Measurements from ENCODE around the gene CCL18. TPM values are rescaled to one million over a fixed set of nuclear protein-coding genes. Genes with fewer than 3 reads are reported as not detected.

The CCL18 gene
- total and polyA plus RNA-seq, 4 donors: not detected

- peaks cover 3% of the 10 kb centered on the region for H3K27me3 ChIP-seq (ENCODE audit: control insufficient read depth, insufficient read depth, low read length)
- no peak for DNase-seq (ENCODE audit: low read depth in 4 of 6, low spot score in 6 of 6)
- no peak overlapping the region for H3K4me3 ChIP-seq (ENCODE audit: low read depth, low read length)
- H3K9me3 ChIP-seq (ENCODE audit: control insufficient read depth, insufficient read depth, low read length): no peaks in the 10 kb centered on the region
- WGBS (ENCODE audit: insufficient coverage): no CpG with 5 or more reads among the region's 3 CpGs
- H3K27ac ChIP-seq (ENCODE audit: low read depth, low read length): no peak overlapping the region
- no peaks in the 10 kb centered on the region for H3K36me3 ChIP-seq (ENCODE audit: control insufficient read depth, insufficient read depth, low read length)
- no peaks in the 10 kb centered on the region for H3K4me1 ChIP-seq (ENCODE audit: control insufficient read depth, insufficient read depth, low read length)
Measured at GRCh38 chr17:36034127-36034526, 29.9 kb upstream of the CCL18 start.

DNA sequence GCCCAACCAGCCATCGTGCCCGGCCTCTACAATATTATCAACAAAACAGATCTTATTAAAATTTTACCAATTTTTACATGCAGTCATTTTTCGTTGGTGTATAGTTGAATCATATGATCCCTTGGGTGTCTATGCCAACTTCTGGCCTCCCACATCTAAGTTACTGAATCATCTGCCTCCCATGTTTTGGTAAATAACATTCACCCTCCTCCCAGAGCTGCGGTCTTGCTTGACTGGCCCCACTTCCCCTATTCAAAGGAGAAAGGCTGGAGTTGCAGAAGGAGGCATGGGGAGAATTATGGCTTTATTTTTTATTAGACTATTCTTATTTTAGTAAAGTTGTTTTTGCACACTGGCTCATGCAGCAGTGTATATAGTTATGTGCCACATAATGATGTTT is 27.8 kb upstream of the CCL18 start:
- WGBS (ENCODE audit: insufficient coverage): no CpG with 5 or more reads among the region's 4 CpGs

DNA sequence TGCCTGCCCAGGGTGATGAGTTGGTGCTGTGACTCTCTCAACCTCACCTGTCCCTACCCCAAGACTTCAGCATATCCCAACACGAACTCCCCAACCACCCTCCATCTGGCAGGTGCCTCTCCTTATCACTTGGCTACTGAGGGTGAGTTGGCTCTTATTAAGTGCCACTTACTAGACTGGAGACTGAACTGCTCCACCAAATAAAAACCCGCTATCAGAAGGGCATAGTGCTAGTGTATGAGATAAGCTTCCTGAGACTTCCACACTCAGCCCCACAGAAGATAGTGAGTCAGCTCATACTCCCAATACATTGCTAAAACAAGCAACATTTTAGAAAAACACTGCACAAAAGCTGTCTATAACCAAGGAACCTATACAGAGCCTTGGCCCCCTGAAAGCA is 16.0 kb upstream of the CCL18 start:
- no peaks in the 10 kb centered on the region for H3K36me3 ChIP-seq (ENCODE audit: control insufficient read depth, insufficient read depth, low read length)
- no peaks in the 10 kb centered on the region for H3K4me1 ChIP-seq (ENCODE audit: control insufficient read depth, insufficient read depth, low read length)
- H3K9me3 ChIP-seq (ENCODE audit: control insufficient read depth, insufficient read depth, low read length): no peaks in the 10 kb centered on the region
- WGBS (ENCODE audit: insufficient coverage): 80% methylated on average over 1 of the region's 2 CpGs
- DNase-seq (ENCODE audit: low read depth in 4 of 6, low spot score in 6 of 6): no peak
- no peaks in the 10 kb centered on the region for H3K27me3 ChIP-seq (ENCODE audit: control insufficient read depth, insufficient read depth, low read length)
- no peak overlapping the region for H3K4me3 ChIP-seq (ENCODE audit: low read depth, low read length)
- H3K27ac ChIP-seq (ENCODE audit: low read depth, low read length): no peak overlapping the region

More for the DNA sequence above, 27.8 kb upstream of the CCL18 start:
- Histone ChIP-seq H3K9me3 (ENCODE audit: control insufficient read depth, insufficient read depth, low read length) (no peaks in the 10 kb centered on the region), H3K27ac (ENCODE audit: low read depth, low read length) (no peak overlapping the region), H3K36me3 (ENCODE audit: control insufficient read depth, insufficient read depth, low read length) (no peaks in the 10 kb centered on the region), H3K4me1 (ENCODE audit: control insufficient read depth, insufficient read depth, low read length) (no peaks in the 10 kb centered on the region), H3K4me3 (ENCODE audit: low read depth, low read length) (no peak overlapping the region), H3K27me3 (ENCODE audit: control insufficient read depth, insufficient read depth, low read length) (peaks cover 3% of the 10 kb centered on the region)
- DNase-seq (ENCODE audit: low read depth in 4 of 6, low spot score in 6 of 6): no peak

DNA sequence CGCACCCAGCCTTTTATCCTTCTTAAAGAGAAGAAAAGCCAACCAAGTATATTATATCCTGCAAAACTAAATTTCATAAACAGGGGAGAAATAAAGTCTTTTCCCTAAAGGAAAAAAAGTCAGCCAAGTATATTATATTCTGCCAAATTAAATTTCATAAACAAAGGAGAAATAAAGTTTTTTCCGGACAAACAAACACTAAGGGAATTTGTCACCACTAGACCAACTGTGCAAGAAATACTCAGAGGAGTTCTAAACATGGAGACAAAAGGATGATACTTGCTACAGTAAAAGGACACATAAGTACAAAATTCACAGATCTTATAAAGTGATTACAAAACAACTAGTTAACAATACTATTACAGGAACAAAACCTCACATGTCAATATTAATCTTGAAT is 14.4 kb upstream of the CCL18 start:
- Histone ChIP-seq H3K4me1 (ENCODE audit: control insufficient read depth, insufficient read depth, low read length) (no peaks in the 10 kb centered on the region), H3K9me3 (ENCODE audit: control insufficient read depth, insufficient read depth, low read length) (no peaks in the 10 kb centered on the region), H3K4me3 (ENCODE audit: low read depth, low read length) (no peak overlapping the region), H3K27me3 (ENCODE audit: control insufficient read depth, insufficient read depth, low read length) (no peaks in the 10 kb centered on the region), H3K27ac (ENCODE audit: low read depth, low read length) (no peak overlapping the region), H3K36me3 (ENCODE audit: control insufficient read depth, insufficient read depth, low read length) (no peaks in the 10 kb centered on the region)
- no CpG with 5 or more reads among the region's 2 CpGs for WGBS (ENCODE audit: insufficient coverage)
- no peak for DNase-seq (ENCODE audit: low read depth in 4 of 6, low spot score in 6 of 6)

DNA sequence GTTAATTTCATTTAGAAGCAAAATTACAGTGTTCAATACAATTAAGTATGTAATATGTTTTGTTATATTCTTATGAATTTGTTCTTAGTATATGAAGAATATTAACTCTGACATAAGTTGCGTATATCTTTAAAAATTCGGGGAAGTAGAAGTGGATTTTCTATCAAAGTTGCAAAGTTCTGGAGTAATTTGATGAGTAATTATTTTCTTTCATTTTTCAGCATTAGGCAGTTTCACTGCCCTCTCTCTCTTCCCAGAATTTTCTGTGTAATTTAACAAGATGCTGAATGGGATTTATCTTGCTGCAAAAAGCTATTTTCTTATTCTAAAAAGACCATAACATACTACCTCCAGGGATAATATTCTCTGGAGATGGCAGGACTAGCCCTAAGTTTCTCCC is 8.9 kb upstream of the CCL18 start:
- no CpG with 5 or more reads among the region's 2 CpGs for WGBS (ENCODE audit: insufficient coverage)
- no peak overlapping the region for H3K27ac ChIP-seq (ENCODE audit: low read depth, low read length)

DNA sequence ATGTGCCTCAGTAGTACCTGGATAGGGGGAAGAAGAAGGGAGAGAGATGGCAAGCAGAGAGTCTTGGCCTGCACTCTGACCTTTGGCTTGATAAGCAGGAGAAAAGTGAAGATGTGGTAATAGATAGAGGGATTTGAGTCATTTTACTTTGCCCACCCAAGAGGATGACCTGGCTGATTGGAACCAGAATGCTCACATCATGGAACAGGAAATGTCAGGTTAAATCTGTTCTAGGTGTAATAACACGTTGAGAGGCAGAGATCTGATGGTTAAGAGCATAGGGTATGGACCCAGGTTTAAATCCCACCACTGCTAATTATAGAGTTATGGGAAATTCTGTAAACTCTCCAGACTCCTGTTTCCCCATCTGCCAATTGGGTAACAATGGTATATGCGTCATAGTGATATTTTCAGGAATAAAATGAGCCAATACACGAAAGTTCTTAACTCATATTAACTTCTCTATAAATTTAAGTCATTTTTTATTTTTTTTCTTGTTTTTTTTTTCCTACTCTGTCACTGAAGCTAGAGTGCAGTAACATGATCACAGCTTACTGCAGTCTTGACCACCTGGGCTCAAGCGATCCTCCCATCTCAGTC is 8.1 kb upstream of the CCL18 start:
- DNase-seq (ENCODE audit: low read depth in 4 of 6, low spot score in 6 of 6): no peak
- WGBS (ENCODE audit: insufficient coverage): 100% methylated on average over 1 of the region's 4 CpGs
- Histone ChIP-seq H3K4me3 (ENCODE audit: low read depth, low read length) (no peak overlapping the region), H3K4me1 (ENCODE audit: control insufficient read depth, insufficient read depth, low read length) (no peaks in the 10 kb centered on the region), H3K9me3 (ENCODE audit: control insufficient read depth, insufficient read depth, low read length) (no peaks in the 10 kb centered on the region), H3K27ac (ENCODE audit: low read depth, low read length) (no peak overlapping the region), H3K27me3 (ENCODE audit: control insufficient read depth, insufficient read depth, low read length) (no peaks in the 10 kb centered on the region), H3K36me3 (ENCODE audit: control insufficient read depth, insufficient read depth, low read length) (no peaks in the 10 kb centered on the region)

More for the DNA sequence above, 8.9 kb upstream of the CCL18 start:
- no peaks in the 10 kb centered on the region for H3K9me3 ChIP-seq (ENCODE audit: control insufficient read depth, insufficient read depth, low read length)
- no peaks in the 10 kb centered on the region for H3K27me3 ChIP-seq (ENCODE audit: control insufficient read depth, insufficient read depth, low read length)
- H3K4me1 ChIP-seq (ENCODE audit: control insufficient read depth, insufficient read depth, low read length): no peaks in the 10 kb centered on the region
- no peaks in the 10 kb centered on the region for H3K36me3 ChIP-seq (ENCODE audit: control insufficient read depth, insufficient read depth, low read length)
- no peak overlapping the region for H3K4me3 ChIP-seq (ENCODE audit: low read depth, low read length)
- DNase-seq (ENCODE audit: low read depth in 4 of 6, low spot score in 6 of 6): no peak

GRCh38 chr17:36057911-36058310 is 6.2 kb upstream of the CCL18 start:
- H3K9me3 ChIP-seq (ENCODE audit: control insufficient read depth, insufficient read depth, low read length): no peaks in the 10 kb centered on the region
- H3K36me3 ChIP-seq (ENCODE audit: control insufficient read depth, insufficient read depth, low read length): no peaks in the 10 kb centered on the region
- no peaks in the 10 kb centered on the region for H3K4me1 ChIP-seq (ENCODE audit: control insufficient read depth, insufficient read depth, low read length)
- H3K27ac ChIP-seq (ENCODE audit: low read depth, low read length): no peak overlapping the region
- H3K4me3 ChIP-seq (ENCODE audit: low read depth, low read length): no peak overlapping the region
- H3K27me3 ChIP-seq (ENCODE audit: control insufficient read depth, insufficient read depth, low read length): no peaks in the 10 kb centered on the region
- DNase-seq (ENCODE audit: low read depth in 4 of 6, low spot score in 6 of 6): no peak

DNA sequence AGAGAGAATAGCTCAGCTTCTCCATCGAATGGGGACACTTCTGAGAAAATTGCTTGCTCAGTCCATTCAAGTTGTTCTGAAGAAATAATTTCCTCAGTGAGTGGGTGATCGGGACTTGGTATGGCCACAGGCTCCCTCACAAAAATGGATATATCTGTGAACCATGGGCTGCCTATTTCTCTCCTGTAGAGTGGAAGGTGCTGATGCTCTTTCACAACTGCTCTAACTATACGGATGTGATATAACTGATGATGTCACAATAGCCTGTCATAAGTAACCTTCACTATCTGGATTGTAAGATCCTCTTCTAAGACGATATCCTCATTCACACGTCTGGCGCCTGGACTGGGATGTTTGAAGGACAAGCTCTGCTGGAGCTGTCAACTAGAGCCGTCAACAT is 4.7 kb upstream of the CCL18 start:
- Histone ChIP-seq H3K27me3 (ENCODE audit: control insufficient read depth, insufficient read depth, low read length) (no peaks in the 10 kb centered on the region), H3K4me1 (ENCODE audit: control insufficient read depth, insufficient read depth, low read length) (no peaks in the 10 kb centered on the region), H3K27ac (ENCODE audit: low read depth, low read length) (no peak overlapping the region), H3K4me3 (ENCODE audit: low read depth, low read length) (no peak overlapping the region), H3K36me3 (ENCODE audit: control insufficient read depth, insufficient read depth, low read length) (no peaks in the 10 kb centered on the region), H3K9me3 (ENCODE audit: control insufficient read depth, insufficient read depth, low read length) (no peaks in the 10 kb centered on the region)
- WGBS (ENCODE audit: insufficient coverage): 92% methylated on average over 3 of the region's 7 CpGs
- DNase-seq (ENCODE audit: low read depth in 4 of 6, low spot score in 6 of 6): no peak

DNA sequence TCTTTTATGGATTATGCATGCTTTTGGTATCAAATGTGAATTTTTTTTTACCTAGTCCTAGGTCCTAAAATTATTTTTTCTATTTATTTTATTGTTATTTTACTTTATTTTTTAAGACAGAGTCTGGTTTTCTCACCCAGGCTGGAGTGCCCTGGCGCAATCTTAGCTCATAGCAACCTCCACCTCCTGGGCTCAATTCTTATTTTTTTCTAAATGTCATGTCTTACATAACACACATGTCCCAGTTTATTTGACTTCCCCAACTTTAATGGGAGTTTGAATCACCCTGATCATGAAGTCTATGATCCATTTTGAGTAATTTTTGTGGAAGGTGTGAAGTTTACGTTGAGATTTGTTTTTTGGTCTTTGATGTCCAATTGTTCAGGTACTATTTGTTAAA is 3.3 kb upstream of the CCL18 start:
- Histone ChIP-seq H3K27ac (ENCODE audit: low read depth, low read length) (no peak overlapping the region), H3K4me3 (ENCODE audit: low read depth, low read length) (no peak overlapping the region), H3K36me3 (ENCODE audit: control insufficient read depth, insufficient read depth, low read length) (no peaks in the 10 kb centered on the region), H3K9me3 (ENCODE audit: control insufficient read depth, insufficient read depth, low read length) (no peaks in the 10 kb centered on the region), H3K27me3 (ENCODE audit: control insufficient read depth, insufficient read depth, low read length) (no peaks in the 10 kb centered on the region), H3K4me1 (ENCODE audit: control insufficient read depth, insufficient read depth, low read length) (no peaks in the 10 kb centered on the region)
- DNase-seq (ENCODE audit: low read depth in 4 of 6, low spot score in 6 of 6): no peak
- WGBS (ENCODE audit: insufficient coverage): no CpG with 5 or more reads among the region's 2 CpGs

- no peak for DNase-seq (ENCODE audit: low read depth in 4 of 6, low spot score in 6 of 6)
- Histone ChIP-seq H3K36me3 (ENCODE audit: control insufficient read depth, insufficient read depth, low read length) (no peaks in the 10 kb centered on the region), H3K4me1 (ENCODE audit: control insufficient read depth, insufficient read depth, low read length) (no peaks in the 10 kb centered on the region), H3K9me3 (ENCODE audit: control insufficient read depth, insufficient read depth, low read length) (no peaks in the 10 kb centered on the region), H3K4me3 (ENCODE audit: low read depth, low read length) (no peak overlapping the region), H3K27ac (ENCODE audit: low read depth, low read length) (no peak overlapping the region), H3K27me3 (ENCODE audit: control insufficient read depth, insufficient read depth, low read length) (no peaks in the 10 kb centered on the region)
- 84% methylated on average over 3 of the region's 6 CpGs for WGBS (ENCODE audit: insufficient coverage)
Measured at GRCh38 chr17:36066365-36066985, 2.4 kb downstream of the CCL18 start.

Measured in spinal cord (tissue), 10 donors.